GM19025 (cell line): ENCODE data around the gene CHAD.

Experiments
- ATAC-seq: cut with Tn5 transposase; IDR thresholded peaks from one replicate; pipeline ENCODE4 v1.9.1; 2021; ENCODE audit warnings: mild to moderate bottlenecking, low read depth, moderate library complexity; ENCODE audit not compliant: unreplicated experiment

Gene CHAD, protein sequence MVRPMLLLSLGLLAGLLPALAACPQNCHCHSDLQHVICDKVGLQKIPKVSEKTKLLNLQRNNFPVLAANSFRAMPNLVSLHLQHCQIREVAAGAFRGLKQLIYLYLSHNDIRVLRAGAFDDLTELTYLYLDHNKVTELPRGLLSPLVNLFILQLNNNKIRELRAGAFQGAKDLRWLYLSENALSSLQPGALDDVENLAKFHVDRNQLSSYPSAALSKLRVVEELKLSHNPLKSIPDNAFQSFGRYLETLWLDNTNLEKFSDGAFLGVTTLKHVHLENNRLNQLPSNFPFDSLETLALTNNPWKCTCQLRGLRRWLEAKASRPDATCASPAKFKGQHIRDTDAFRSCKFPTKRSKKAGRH

GRCh38 chr17:50468304-50469207 is at the start of gene CHAD:
Gene CHAD, minus strand, starts transcription at chr17:50468880. Its CDS starts 67 bp downstream, at chr17:50468813.
- no peak for ATAC-seq

DNA sequence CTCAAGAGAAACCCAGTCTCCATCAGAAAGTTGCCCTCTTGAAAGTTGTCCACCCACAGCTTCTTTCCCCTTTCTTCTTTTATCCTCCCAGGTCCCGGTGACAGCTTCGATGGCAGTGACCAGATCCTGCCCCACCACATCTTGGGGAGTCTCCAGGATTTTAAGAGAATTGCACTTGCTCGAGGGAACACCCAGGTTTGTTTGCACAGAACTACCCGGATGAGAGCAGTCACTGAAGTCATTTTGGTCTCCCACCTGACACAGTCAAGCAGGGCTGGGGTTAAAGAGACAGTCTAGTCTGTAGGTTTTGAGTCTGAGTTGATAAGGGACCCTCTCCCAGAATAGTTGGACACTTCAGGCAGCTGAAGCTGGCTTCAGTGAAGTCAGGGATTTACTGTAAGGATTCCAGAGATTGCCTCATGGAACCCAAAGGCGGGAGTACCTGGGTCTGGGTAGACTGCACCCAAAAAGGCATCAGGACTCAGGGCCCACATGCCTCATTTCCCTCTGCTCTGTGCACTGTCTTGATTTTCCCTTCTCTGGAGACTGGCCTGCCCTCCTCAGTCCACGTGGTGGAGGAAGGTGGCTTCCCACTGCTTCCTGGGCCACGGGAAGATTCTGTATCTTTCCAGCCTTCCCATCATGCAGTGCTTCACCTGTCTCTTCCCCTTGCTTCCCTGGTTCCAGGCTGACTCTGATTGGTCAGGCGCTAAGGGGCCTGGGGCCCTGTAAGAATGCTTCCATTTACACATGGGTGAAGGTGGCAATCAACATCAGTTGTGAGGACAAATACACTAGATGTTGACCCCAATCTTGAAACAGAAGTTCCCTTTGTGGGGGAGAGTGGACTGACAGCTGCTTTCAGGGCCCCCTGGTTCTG is 49.1 kb upstream of the CHAD start:
- ATAC-seq: no peak

GRCh38 chr17:50517011-50517410 is 48.3 kb upstream of the CHAD start:
- no peak for ATAC-seq

DNA sequence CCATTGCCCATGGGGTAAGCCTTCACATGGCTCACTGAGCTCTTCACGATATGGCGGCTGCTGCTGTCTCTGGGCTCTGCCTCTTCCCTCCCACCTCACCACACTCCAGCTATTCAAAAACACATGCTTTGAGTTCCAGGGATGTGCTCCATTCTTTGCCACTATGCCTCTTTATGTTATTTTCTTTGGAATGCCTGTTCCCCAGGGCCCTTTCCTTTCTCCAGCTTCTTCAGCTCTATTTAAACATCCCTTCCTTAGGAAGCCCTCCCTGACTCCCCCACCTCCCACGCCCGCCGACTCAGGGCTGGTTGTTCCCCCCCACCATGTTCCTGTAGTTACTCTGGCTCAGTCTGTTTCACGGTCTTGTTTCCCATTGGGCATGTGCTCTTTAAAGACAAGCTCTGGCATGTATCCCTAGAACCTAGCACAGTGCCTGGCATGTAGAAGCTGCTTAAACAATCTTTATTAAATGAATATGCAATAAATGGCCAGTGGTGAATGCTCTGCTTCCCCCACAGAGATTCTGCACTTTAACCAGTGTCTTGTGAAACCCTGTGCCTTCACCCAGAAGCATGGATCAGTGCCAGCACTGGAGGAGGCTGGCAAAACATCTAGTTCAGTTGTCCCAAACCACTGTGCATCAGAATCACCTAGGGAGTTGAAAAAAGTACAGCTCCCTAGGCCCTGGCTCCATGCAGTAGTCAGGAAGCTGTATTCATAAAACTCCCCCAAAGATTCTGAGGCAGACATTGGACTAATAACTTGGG is 46.4 kb upstream of the CHAD start:
- no peak for ATAC-seq

DNA sequence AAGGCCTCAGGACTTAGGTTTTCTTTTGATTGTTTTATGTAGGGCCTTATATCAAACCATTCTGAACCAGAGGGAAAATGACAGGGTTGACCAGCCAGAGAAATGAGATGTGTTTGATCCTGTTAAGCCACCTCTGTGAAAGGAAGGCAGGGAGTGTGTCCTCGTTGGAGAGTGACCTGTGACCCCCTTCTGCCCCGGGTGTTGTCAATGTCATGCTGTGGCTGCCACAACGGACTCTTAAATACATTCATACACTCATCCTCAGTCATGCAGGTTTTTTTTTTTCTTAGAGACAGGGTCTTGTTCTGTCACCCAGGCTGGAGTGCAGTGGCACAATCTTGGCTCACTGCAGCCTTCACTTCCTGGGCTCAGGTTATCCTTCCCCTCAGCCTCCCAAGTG is 45.7 kb upstream of the CHAD start:
- ATAC-seq: no peak

DNA sequence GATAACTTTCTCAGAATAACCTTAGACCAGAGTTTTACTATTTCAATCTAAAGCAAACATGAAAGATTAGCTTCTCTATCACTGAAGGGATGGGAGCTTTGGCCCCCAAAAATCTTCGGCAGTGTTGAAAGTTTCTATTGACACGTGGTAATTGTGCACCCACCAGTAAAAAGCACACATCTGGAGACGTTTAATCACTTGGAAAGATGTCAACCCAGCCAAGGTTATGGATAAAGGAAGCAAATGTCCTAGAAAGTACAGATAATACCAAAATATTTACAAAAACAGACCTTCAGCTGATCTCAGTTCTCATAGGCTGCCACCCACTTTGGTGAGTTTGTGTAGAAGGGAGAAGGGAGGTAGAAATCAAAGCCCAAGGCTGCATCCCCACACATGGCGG is 44.8 kb upstream of the CHAD start:
- no peak for ATAC-seq

DNA sequence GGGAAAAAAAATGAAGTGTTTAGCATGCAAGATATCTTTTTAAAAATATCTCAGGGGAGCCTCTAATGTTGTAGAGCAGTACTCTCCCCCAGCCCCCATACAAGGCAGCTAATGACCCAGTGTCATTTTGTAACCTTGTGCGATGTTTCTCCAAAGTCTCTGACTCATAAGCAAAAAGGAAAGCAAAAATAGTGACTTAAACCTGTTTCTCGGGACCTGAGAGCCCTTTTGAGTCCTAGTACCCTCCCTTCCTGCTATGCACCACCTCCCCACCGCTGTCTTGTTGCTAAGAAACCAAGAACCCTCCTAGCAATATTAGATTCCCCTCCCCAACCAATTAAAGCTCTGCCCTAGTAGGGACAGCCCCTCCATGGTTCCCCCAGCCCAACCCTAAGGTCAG is 42.4 kb upstream of the CHAD start:
- ATAC-seq: peak; percentile 85

GRCh38 chr17:50508573-50509460 is 40.1 kb upstream of the CHAD start:
- no peak for ATAC-seq

GRCh38 chr17:50507871-50508572 is 39.3 kb upstream of the CHAD start, which contains the start of gene MYCBPAP:
Gene MYCBPAP, plus strand, starts transcription at chr17:50508439. Its CDS starts 236 bp downstream, at chr17:50508675.
- ATAC-seq: peak; percentile 36

DNA sequence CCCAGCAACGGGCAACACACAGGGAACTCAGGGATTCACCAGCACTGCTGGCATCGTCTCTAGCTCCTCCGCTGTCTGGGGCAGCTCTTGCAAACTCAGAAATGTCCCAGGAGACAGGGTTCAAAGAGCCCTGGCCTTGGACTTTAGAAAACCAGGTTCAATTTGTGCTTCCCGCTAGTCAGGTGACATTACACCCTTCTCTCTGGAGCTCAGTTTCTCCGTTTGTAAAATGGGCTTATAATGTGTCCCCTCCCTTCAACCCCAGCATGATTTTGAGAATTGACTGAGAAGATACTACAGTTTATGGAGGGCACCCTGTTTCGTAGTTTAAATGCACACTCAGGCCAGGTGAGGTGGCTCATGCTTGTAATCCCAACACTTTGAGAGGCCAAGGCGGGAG is 37.6 kb upstream of the CHAD start:
- no peak for ATAC-seq

DNA sequence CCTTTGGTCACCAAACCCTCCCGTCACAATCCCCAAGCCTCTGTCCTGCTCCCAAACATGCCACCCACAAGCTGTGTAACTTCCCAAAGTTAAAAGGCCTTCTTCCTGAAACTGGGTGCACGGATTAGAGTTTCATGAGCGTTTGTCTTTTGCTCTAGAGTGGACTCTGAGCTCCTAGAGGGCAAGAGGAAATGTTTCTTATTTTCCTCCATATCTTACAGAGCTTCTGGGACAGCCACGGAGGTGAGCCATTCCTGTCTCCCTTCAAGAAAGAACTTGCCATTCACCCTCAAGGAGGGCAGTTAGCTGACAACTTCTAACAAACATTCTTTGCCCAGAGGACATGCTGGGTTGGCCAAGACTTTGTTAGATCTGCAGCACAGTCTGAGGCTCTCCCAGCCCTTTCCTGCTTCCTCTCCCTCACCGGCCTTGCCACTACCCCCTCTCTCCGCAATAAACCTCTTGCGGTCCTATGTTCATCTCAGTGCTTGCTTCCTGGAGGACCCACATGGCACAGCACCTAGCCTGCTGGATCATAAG is 37.0 kb upstream of the CHAD start:
- no peak for ATAC-seq

DNA sequence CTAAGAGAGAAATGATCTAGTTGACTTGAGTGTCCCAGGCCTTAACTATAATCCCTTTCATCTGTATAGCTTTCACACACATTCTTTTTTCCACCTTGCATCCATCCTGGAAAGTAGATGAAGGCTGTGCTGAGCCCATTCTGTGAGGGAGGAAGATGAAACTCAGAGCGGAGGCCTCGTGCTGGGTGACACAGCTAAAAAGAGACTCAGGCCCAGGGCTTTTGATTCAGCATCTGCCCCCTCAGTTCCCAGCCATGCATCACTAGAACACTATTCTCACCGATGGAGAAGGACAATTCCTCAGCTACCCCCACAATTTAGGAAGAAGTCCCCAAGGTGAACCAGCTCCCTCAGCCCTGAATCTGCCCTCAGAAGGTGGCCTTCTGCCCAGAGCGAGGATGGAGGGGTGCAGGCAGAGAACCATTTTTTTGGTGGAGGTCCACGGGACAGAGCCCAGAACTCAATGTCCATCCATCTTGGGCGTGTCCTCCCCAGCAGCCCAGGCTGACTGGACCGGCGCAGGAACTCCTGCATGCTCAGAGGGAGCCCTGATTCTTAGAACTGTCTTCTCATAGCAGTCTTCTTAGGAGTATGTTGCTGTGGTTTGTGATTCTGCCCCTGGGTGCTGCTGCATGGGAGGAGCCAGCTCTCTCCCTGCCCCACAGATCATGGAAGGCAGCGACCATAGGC is 33.8 kb upstream of the CHAD start:
- ATAC-seq: no peak

DNA sequence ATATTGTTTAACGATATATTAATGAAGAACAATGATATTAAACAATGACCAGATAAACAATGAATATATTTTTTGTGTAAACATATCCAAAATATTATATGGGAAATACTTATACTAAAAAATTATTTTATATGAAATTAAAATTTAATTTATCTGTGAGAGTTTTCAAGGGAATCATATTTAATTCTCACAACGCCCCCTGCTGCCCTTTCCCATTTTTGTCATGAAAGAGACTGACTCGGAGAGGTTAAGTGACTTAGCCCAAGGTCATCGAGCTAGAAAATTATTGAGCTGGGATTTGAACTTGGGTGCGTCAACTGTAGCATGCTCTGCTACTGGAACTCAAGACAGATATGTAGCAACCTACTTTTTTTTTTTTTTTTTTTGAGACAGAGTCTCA is 32.4 kb upstream of the CHAD start:
- no peak for ATAC-seq

- ATAC-seq: no peak
Observed at GRCh38 chr17:50499721-50500120, 31.0 kb upstream of the CHAD start.

DNA sequence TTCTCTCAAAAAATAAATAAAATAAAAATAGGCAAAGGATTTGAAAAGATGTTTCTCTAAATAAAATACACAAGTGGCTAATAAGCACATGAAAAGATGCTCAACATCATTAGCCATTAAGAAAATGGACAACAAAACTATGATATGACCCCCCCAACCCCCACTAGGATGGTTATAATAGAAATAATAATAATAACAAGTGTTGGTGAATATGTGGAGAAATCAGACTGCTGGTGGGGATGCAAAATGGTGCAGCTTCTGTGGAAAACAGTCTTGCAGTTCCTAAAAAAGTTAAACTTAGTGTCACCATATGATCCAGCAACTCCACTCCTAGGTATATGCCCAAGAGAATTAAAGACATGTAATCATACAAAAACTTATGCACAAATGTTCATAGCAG is 30.6 kb upstream of the CHAD start:
- no peak for ATAC-seq

DNA sequence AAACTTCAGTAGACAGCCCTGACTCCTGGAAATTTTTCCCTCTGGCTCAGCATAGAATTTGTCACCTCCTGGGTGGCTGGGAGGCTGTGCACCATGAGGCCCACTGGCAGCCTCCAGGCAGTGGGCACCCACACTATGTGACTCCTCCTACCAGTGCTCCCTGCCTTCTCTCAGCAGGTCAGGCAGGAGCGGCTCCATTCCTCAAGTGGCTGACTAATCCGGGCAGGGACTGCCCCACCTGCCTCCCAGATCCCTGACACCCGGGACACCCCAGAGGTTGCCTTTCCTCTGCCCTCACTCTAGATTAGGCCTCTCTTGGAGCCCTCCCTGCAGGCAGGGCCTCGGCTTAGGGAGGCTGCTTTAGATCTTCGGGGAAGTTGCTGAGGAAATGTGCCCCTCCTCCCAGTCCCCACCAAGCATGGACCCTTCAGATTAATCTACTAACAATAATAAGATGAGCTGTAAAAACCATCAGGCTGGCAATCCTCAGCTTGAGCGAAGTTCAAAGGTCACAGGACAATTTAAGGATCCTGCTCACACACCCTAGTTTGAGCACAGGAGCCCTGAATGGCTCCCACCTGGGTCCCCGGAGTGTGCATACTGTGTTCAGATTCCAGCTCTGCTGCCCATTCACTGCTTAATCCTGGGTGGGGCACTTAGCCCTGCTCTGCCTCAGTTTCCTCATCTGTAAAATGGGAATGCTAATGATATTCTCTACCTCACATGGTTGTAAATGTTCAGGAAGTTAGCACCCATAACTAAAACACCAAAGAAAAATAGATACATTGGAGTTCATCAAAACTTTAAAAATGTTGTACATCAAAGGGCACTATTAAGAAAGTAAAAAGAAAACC is 29.6 kb upstream of the CHAD start:
- no peak for ATAC-seq

- no peak for ATAC-seq
Observed at GRCh38 chr17:50495918-50496317, 27.2 kb upstream of the CHAD start.
